ENCODE results near the gene MAPRE3. TPM values are rescaled to one million over a fixed set of nuclear protein-coding genes. Genes with fewer than 3 reads are reported as not detected.

The MAPRE3 gene
- total RNA-seq, 1 experiment from 2014 or later, result 11.6 TPM

DNA sequence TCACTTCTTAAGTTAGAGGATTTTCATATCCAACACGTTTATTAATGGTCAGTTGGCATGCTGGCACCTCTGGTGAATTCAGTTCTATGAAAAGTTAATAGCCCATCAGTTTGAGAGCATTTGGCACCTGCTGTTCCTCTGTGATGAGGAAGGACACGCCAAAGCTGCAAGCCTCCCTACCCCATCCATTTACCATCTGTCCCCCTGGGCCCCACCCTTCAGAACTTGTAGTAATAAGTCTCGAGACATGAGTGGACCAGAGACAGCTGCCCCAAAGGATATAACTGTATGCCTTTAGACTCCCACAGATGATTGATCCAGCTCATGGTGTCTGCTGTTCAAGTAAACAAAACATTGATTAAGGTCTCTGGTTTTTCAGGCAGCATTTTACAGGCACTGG is 94.7 kb downstream of the MAPRE3 start:
- ATAC-seq (no peak), DNase-seq (ENCODE audit: low read depth, low spot score) (no peak)
- H3K4me3 ChIP-seq (ENCODE audit: low read depth in 2 of 2, low read length in 2 of 2), result no peak overlapping the region
- H3K27me3 ChIP-seq (ENCODE audit: control insufficient read depth, insufficient read depth, low read length), result no peaks in the 10 kb centered on the region
- ChIA-PET CTCF (interaction anchor here (0.6 kb wide), 1 partner anchor 215 kb away, joined by 3 read pairs; no protein-coding TSS in a partner anchor), POLR2A (interaction anchor here (0.7 to 1.2 kb wide), 2 partner anchors 14 to 97 kb away, joined by 3 read pairs; partner anchors contain the start of gene AGBL5)
- H3K27ac ChIP-seq (ENCODE audit: low read length), result no peak overlapping the region
- H3K4me1 ChIP-seq (ENCODE audit: control insufficient read depth, insufficient read depth, low read length), result peaks cover 2% of the 10 kb centered on the region
- intact Hi-C loops (cut with micrococcal nuclease; ENCODE audit: unreplicated experiment), result no loop called here
- in situ Hi-C loops (cut with HindIII; ENCODE audit: low pct_unique_long_range_greater_than_20kb, low sequenced_read_pairs), result no loop called here
- BruUV-seq (replicated peaks), result no TSS peak
- TF ChIP-seq POLR2AphosphoS5 (IDR thresholded peaks at IDR 0.05; ENCODE audit: low read depth, low read length) (no peak), SIN3A (IDR thresholded peaks at IDR 0.05; ENCODE audit: borderline replicate concordance, insufficient read depth, low read depth, low read length) (no peak), TCF7L2 (IDR thresholded peaks at IDR 0.05; ENCODE audit: low read depth, low read length) (no peak), CTCF (IDR thresholded peaks at IDR 0.05) (no peak)
- TF ChIP-seq, protein P1, sequence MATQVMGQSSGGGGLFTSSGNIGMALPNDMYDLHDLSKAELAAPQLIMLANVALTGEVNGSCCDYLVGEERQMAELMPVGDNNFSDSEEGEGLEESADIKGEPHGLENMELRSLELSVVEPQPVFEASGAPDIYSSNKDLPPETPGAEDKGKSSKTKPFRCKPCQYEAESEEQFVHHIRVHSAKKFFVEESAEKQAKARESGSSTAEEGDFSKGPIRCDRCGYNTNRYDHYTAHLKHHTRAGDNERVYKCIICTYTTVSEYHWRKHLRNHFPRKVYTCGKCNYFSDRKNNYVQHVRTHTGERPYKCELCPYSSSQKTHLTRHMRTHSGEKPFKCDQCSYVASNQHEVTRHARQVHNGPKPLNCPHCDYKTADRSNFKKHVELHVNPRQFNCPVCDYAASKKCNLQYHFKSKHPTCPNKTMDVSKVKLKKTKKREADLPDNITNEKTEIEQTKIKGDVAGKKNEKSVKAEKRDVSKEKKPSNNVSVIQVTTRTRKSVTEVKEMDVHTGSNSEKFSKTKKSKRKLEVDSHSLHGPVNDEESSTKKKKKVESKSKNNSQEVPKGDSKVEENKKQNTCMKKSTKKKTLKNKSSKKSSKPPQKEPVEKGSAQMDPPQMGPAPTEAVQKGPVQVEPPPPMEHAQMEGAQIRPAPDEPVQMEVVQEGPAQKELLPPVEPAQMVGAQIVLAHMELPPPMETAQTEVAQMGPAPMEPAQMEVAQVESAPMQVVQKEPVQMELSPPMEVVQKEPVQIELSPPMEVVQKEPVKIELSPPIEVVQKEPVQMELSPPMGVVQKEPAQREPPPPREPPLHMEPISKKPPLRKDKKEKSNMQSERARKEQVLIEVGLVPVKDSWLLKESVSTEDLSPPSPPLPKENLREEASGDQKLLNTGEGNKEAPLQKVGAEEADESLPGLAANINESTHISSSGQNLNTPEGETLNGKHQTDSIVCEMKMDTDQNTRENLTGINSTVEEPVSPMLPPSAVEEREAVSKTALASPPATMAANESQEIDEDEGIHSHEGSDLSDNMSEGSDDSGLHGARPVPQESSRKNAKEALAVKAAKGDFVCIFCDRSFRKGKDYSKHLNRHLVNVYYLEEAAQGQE (IDR thresholded peaks at IDR 0.05; ENCODE audit: insufficient read depth in 1 of 2, low read depth in 2 of 2, low read length in 1 of 2), result no peak
- H3K36me3 ChIP-seq (ENCODE audit: control insufficient read depth, insufficient read depth, low read length), result no peaks in the 10 kb centered on the region
- no peaks in the 10 kb centered on the region for H3K9me3 ChIP-seq (ENCODE audit: control insufficient read depth, insufficient read depth, low read depth, low read length)

- no peak for TF ChIP-seq SIN3A (IDR thresholded peaks at IDR 0.05; ENCODE audit: borderline replicate concordance, insufficient read depth, low read depth, low read length)
- TF ChIP-seq, protein P1 (IDR thresholded peaks at IDR 0.05; ENCODE audit: insufficient read depth in 1 of 2, low read depth in 2 of 2, low read length in 1 of 2), result no peak
- no peak for TF ChIP-seq CTCF (IDR thresholded peaks at IDR 0.05)
- TF ChIP-seq POLR2AphosphoS5 (IDR thresholded peaks at IDR 0.05; ENCODE audit: low read depth, low read length), result no peak
- no peak for TF ChIP-seq TCF7L2 (IDR thresholded peaks at IDR 0.05; ENCODE audit: low read depth, low read length)
- no peak overlapping the region for H3K27ac ChIP-seq (ENCODE audit: low read length)
- CTCF ChIA-PET, result no interaction called here
- intact Hi-C loops (cut with micrococcal nuclease; ENCODE audit: unreplicated experiment) (no loop called here), in situ Hi-C loops (cut with HindIII; ENCODE audit: low pct_unique_long_range_greater_than_20kb, low sequenced_read_pairs) (no loop called here)
- H3K4me3 ChIP-seq (ENCODE audit: low read depth in 2 of 2, low read length in 2 of 2), result no peak overlapping the region
- POLR2A ChIA-PET, result no interaction called here
- H3K4me1 ChIP-seq (ENCODE audit: control insufficient read depth, insufficient read depth, low read length), result peaks cover 12% of the 10 kb centered on the region
- no peaks in the 10 kb centered on the region for H3K9me3 ChIP-seq (ENCODE audit: control insufficient read depth, insufficient read depth, low read depth, low read length)
- no peak for DNase-seq (ENCODE audit: low read depth, low spot score)
- H3K27me3 ChIP-seq (ENCODE audit: control insufficient read depth, insufficient read depth, low read length), result no peaks in the 10 kb centered on the region
- no peaks in the 10 kb centered on the region for H3K36me3 ChIP-seq (ENCODE audit: control insufficient read depth, insufficient read depth, low read length)
- BruUV-seq (replicated peaks), result no TSS peak
- no peak for ATAC-seq
These were observed 96.9 kb downstream of the MAPRE3 start for GRCh38 chr2:27067385-27067784.
